GM18951 (cell line): ENCODE measurements around the gene TTBK1.
"Not testable (repeated sequence)": the region's sequence is repeated elsewhere in the genome, so short reads cannot be mapped to it uniquely, and the experiment has no call there.

Experiments used
- POLR2A ChIP-seq: IDR thresholded peaks from 4 replicates; pipeline ENCODE4 v1.6.1; 2011; ENCODE audit warnings: mild to moderate bottlenecking; ENCODE audit not compliant: insufficient read length, insufficient read depth; ENCODE audit errors: extremely low read depth
- in situ Hi-C: fragments of 300-500 bp; cut with MboI; formaldehyde crosslinking; loops from one replicate; pipeline ENCODE4 v1.12.0; 2022; ENCODE audit warnings: low sequenced_read_pairs, mixed read lengths, inconsistent platforms; ENCODE audit not compliant: unreplicated experiment

The TTBK1 gene

GRCh38 chr6:43296780-43297497 lies 53.7 kb downstream of the TTBK1 start:
- no peak for TF ChIP-seq POLR2A
- in situ Hi-C loops: no loop called here

GRCh38 chr6:43297644-43298564 lies 54.6 kb downstream of the TTBK1 start, which contains the start of gene SLC22A7:
SLC22A7 (plus strand) TSS chr6:43298260; CDS start chr6:43298359, 99 bp downstream.
- no peak for TF ChIP-seq POLR2A
- in situ Hi-C loops: no loop called here

GRCh38 chr6:43298565-43299337 lies 55.5 kb downstream of the TTBK1 start:
- in situ Hi-C loops: no loop called here

GRCh38 chr6:43299338-43300293 lies 56.3 kb downstream of the TTBK1 start:
- in situ Hi-C loops: no loop called here
- TF ChIP-seq POLR2A: no peak

More at GRCh38 chr6:43298565-43299337, 55.5 kb downstream of the TTBK1 start:
- TF ChIP-seq POLR2A: no peak

GRCh38 chr6:43301081-43301870 lies 58.0 kb downstream of the TTBK1 start:
- TF ChIP-seq POLR2A: no peak
- in situ Hi-C loops: no loop called here

DNA sequence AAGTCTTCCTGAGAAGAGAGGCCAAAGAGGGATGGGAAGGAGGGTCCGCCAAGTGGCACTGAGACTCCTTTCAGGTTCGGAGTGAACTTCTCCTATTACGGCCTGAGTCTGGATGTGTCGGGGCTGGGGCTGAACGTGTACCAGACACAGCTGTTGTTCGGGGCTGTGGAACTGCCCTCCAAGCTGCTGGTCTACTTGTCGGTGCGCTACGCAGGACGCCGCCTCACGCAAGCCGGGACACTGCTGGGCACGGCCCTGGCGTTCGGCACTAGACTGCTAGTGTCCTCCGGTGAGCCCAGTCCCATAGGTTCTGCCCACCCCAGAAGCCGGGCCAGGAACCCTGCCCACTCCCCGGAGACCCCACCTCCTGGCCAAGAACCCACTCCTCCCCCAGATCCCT lies 58.8 kb downstream of the TTBK1 start:
- TF ChIP-seq POLR2A: no peak
- in situ Hi-C loops: no loop called here

DNA sequence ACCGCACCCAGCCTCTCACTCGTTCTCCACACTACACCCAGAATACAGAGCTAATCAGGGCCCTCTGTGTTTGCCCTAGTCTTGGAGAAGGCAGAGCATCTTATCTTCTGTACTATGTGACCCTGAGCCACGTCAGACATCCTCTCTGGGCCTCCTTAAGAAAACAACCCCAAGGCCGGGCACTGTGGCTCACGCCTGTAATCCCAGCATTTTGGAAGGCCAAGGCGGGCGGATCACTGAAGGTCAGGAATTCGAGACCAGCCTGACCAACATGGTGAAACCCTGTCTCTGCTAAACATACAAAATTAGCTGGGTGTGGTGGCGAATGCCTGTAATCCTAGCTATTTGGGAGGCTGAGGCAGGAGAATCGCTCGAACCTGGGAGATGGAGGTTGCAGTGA lies 59.7 kb downstream of the TTBK1 start:
- in situ Hi-C loops: not testable (repeated sequence)

GRCh38 chr6:43303751-43304331 lies 60.6 kb downstream of the TTBK1 start:
- in situ Hi-C loops: no loop called here
- TF ChIP-seq POLR2A: no peak

- TF ChIP-seq POLR2A: no peak
- in situ Hi-C loops: no loop called here
These were observed 61.1 kb downstream of the TTBK1 start for GRCh38 chr6:43304361-43304760.

- no peak for TF ChIP-seq POLR2A
- in situ Hi-C loops: no loop called here
These were observed 61.6 kb downstream of the TTBK1 start for GRCh38 chr6:43304882-43305281.

- in situ Hi-C loops: no loop called here
These were observed 62.8 kb downstream of the TTBK1 start for GRCh38 chr6:43306086-43306485.

GRCh38 chr6:43307451-43308100 lies 64.3 kb downstream of the TTBK1 start:
- TF ChIP-seq POLR2A: no peak
- in situ Hi-C loops: no loop called here

More at GRCh38 chr6:43306086-43306485, 62.8 kb downstream of the TTBK1 start:
- no peak for TF ChIP-seq POLR2A
